ENCODE results near the gene OXNAD1. TPM values are rescaled to one million over a fixed set of nuclear protein-coding genes. Genes with fewer than 3 reads are reported as not detected.

The OXNAD1 gene
- total RNA-seq, 1 experiment from 2014 or later = 18.5 TPM

DNA sequence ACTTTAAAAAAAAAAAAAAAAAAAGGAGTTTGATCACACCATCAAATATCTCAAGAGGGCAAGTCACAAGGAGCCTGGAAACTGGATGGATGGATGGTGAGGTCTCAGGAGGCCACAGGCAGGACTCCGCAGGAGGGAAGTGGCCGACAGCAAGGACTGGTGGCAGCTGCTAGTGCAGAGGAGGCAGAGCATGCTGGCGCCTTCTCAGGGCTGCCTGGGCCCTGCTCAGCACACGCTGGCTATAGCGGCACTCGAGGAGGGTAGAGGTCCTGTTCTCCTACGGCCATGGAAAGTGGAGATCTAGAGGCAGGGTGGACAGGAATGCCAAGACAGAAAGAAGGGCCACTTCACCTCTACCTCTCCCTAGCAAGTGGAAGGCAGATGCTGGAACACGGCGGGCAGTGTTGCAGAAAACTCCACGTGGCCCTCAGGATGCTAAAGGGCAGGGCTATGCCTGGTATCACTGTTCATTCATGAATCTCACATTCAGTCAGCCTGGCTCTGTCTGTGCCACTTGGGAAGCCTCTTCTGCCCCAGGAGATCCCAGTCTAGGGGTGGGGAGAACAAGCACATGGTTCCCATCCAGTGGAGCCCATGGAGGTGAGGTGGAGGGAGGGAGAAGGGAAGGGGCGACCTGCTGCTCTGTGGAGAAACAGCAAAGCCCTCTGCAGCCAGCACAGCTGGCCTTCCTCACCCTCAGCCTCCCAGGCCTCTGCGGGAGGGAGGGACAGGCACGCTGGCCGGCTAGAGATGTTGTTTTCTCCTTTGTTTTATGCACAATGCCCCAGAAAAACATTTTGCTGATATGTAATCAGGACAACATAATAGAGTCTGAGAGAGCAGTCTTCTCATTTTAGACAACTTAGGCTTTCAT, 71.0 kb downstream of the OXNAD1 start:
- Histone ChIP-seq H2AFZ (no peak overlapping the region), H3K4me3 (no peak overlapping the region), H3K27ac (no peak overlapping the region), H3K9me2 (ENCODE audit: insufficient read depth) (no peaks in the 10 kb centered on the region), H3K4me1 (replicated peaks; ENCODE audit: insufficient read depth) (no peaks in the 10 kb centered on the region), H3K4me2 (no peak overlapping the region), H3K27me3 (ENCODE audit: insufficient read depth, low read depth) (no peaks in the 10 kb centered on the region), H4K20me1 (ENCODE audit: insufficient read depth) (no peaks in the 10 kb centered on the region), H3K79me2 (ENCODE audit: low read depth) (no peaks in the 10 kb centered on the region), H3K9me3 (ENCODE audit: insufficient read depth, low read depth) (no peaks in the 10 kb centered on the region), H3K36me3 (ENCODE audit: low read depth) (no peaks in the 10 kb centered on the region), H3F3A (ENCODE audit: insufficient read depth, low read depth) (no peaks in the 10 kb centered on the region; the same call in 1 of the 2 replicates)
- intact Hi-C loops (cut with micrococcal nuclease; ENCODE audit: unreplicated experiment) = no loop called here
- CTCF ChIA-PET = no interaction called here
- TF ChIP-seq EZH2 (IDR thresholded peaks at IDR 0.05; ENCODE audit: low read depth) = no peak
- TF ChIP-seq, protein P1, sequence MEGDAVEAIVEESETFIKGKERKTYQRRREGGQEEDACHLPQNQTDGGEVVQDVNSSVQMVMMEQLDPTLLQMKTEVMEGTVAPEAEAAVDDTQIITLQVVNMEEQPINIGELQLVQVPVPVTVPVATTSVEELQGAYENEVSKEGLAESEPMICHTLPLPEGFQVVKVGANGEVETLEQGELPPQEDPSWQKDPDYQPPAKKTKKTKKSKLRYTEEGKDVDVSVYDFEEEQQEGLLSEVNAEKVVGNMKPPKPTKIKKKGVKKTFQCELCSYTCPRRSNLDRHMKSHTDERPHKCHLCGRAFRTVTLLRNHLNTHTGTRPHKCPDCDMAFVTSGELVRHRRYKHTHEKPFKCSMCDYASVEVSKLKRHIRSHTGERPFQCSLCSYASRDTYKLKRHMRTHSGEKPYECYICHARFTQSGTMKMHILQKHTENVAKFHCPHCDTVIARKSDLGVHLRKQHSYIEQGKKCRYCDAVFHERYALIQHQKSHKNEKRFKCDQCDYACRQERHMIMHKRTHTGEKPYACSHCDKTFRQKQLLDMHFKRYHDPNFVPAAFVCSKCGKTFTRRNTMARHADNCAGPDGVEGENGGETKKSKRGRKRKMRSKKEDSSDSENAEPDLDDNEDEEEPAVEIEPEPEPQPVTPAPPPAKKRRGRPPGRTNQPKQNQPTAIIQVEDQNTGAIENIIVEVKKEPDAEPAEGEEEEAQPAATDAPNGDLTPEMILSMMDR (conservative IDR thresholded peaks at IDR 0.05) = no peak
- no TSS peak for BruUV-seq (replicated peaks)
- POLR2A ChIA-PET (ENCODE audit: unreplicated experiment) = interaction anchor here (0.7 kb wide), 1 partner anchor 276 kb away, joined by 9 read pairs; no protein-coding TSS in a partner anchor
- no peak for DNase-seq

DNA sequence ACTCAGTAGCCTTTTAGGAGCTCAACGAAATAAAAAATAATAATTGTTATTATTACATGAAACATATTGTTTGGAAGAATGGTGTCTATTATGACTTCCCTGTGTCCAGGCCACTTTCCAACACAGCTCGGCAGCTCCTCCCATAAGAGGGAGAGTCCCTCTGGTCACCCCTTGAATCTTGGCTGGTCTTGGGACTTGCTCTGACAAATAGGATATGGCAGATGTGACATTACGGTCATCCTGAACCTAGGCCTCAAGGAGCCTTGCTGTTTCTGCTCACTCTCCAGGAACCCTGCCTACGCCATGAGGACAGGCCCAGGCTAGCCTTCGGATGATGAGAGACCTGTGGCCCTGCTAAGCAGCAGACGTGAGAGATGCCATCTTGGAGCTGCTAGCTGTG, 71.8 kb downstream of the OXNAD1 start:
- no TSS peak for BruUV-seq (replicated peaks)
- H3K36me3 ChIP-seq (ENCODE audit: low read depth) = no peaks in the 10 kb centered on the region
- CTCF ChIA-PET = no interaction called here

DNA sequence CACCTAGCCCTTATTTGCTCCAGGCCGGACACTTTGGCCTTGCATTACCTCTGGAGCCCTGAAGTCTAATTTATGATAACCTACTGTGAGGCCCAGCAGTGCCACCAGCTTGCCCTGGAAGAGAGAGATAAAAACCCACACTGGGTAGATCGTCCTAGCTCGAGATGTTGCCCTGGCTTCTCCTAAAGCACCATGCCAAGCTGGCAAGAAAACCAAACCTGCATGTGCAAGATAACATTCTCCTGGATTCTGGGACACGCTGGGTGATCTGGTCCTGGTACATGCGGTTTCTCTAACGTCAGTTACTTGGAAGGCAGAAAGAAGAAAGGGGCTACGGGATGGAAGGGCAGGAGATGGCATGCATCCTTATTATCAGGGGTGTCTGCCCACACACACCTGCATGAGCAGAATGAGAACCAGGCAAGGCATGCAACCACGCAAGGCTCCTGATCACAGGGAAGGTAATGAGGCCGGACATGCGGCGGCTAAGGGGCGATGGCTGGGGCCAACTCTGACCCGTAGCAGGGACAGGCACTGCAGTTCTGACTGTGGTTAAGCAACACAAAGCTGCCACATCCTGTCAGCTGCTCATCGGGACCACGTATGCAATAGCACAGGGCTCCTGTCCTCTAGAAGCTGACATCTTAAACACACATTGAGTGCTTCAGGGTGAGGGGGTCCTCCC, 73.0 kb downstream of the OXNAD1 start:
- Histone ChIP-seq H3K27me3 (ENCODE audit: insufficient read depth, low read depth) (no peaks in the 10 kb centered on the region), H3K4me1 (replicated peaks; ENCODE audit: insufficient read depth) (no peaks in the 10 kb centered on the region), H3K9me2 (ENCODE audit: insufficient read depth) (no peaks in the 10 kb centered on the region), H4K20me1 (ENCODE audit: insufficient read depth) (no peaks in the 10 kb centered on the region), H3K4me2 (no peak overlapping the region), H3K79me2 (ENCODE audit: low read depth) (no peaks in the 10 kb centered on the region), H3K27ac (no peak overlapping the region), H3K9me3 (ENCODE audit: insufficient read depth, low read depth) (no peaks in the 10 kb centered on the region), H3K4me3 (no peak overlapping the region), H2AFZ (no peak overlapping the region), H3F3A (ENCODE audit: insufficient read depth, low read depth) (no peaks in the 10 kb centered on the region; the same call in 1 of the 2 replicates), H3K36me3 (ENCODE audit: low read depth) (no peaks in the 10 kb centered on the region)
- TF ChIP-seq EZH2 (IDR thresholded peaks at IDR 0.05; ENCODE audit: low read depth) = no peak
- TF ChIP-seq, protein P1 (conservative IDR thresholded peaks at IDR 0.05) = no peak
- ChIA-PET CTCF (no interaction called here), POLR2A (ENCODE audit: unreplicated experiment) (no interaction called here)
- no peak for DNase-seq
- intact Hi-C loops (cut with micrococcal nuclease; ENCODE audit: unreplicated experiment) = no loop called here
- BruUV-seq (replicated peaks) = no TSS peak

More for the DNA sequence above, 71.8 kb downstream of the OXNAD1 start:
- TF ChIP-seq, protein P1 (conservative IDR thresholded peaks at IDR 0.05) = no peak
- no peak for TF ChIP-seq EZH2 (IDR thresholded peaks at IDR 0.05; ENCODE audit: low read depth)
- H3K4me1 ChIP-seq (replicated peaks; ENCODE audit: insufficient read depth) = no peaks in the 10 kb centered on the region
- no peaks in the 10 kb centered on the region for H3K79me2 ChIP-seq (ENCODE audit: low read depth)
- H3K27me3 ChIP-seq (ENCODE audit: insufficient read depth, low read depth) = no peaks in the 10 kb centered on the region
- H3K9me3 ChIP-seq (ENCODE audit: insufficient read depth, low read depth) = no peaks in the 10 kb centered on the region
- H4K20me1 ChIP-seq (ENCODE audit: insufficient read depth) = no peaks in the 10 kb centered on the region
- H3K9me2 ChIP-seq (ENCODE audit: insufficient read depth) = no peaks in the 10 kb centered on the region
- no peak for DNase-seq
- H3K27ac ChIP-seq = no peak overlapping the region
- POLR2A ChIA-PET (ENCODE audit: unreplicated experiment) = interaction anchor here (0.7 kb wide), 1 partner anchor 276 kb away, joined by 9 read pairs; no protein-coding TSS in a partner anchor
- intact Hi-C loops (cut with micrococcal nuclease; ENCODE audit: unreplicated experiment) = no loop called here
- H3K4me2 ChIP-seq = no peak overlapping the region
- no peaks in the 10 kb centered on the region; the same call in 1 of the 2 replicates for H3F3A ChIP-seq (ENCODE audit: insufficient read depth, low read depth)
- H3K4me3 ChIP-seq = no peak overlapping the region
- H2AFZ ChIP-seq = no peak overlapping the region
